PC-3 (cell line): ENCODE measurements around the gene WDR76.

Experiments
- CTCF ChIP-seq: fragments of 300-600 bp; sonication (generic); conservative IDR thresholded peaks from 2 replicates; pipeline ENCODE4 v1.5.1; 2017; ENCODE audit warnings: antibody characterized with exemption, low read depth, mild to moderate bottlenecking, low read length
- EZH2 ChIP-seq: fragments of 300-600 bp; sonication (generic); IDR thresholded peaks from one replicate; pipeline ENCODE4 v1.6.1; 2017; ENCODE audit warnings: antibody characterized with exemption, mild to moderate bottlenecking, low read length; ENCODE audit not compliant: unreplicated experiment
- EZH2phosphoT487 ChIP-seq: fragments of 300-600 bp; sonication (generic); IDR thresholded peaks from 2 replicates; pipeline ENCODE4 v1.6.1; 2018; ENCODE audit warnings: mild to moderate bottlenecking, antibody characterized with exemption, low read length, borderline replicate concordance

- TF ChIP-seq CTCF (no peak), EZH2 (no peak), EZH2phosphoT487 (no peak)
These were observed 89.5 kb downstream of the WDR76 start for GRCh38 chr15:43916326-43916660.
